ENCODE measurements around the gene ZG16. TPM values are rescaled to one million over a fixed set of nuclear protein-coding genes. Genes with fewer than 3 reads are reported as not detected.
"Not testable (repeated sequence)": the region's sequence is repeated elsewhere in the genome, so short reads cannot be mapped to it uniquely, and the experiment has no call there.

Gene ZG16
- total RNA-seq, 1 donor from 2014 or later = not detected

GRCh38 chr16:29756654-29757053, 21.4 kb upstream of the ZG16 start:
- no peak for TF ChIP-seq CTCF (conservative IDR thresholded peaks at IDR 0.05; ENCODE audit: low read depth, low read length)
- H3K4me3 ChIP-seq (ENCODE audit: low read depth, low read length) = no peak overlapping the region
- no peak for DNase-seq (ENCODE audit: low read depth)

GRCh38 chr16:29757086-29757485, 21.0 kb upstream of the ZG16 start:
- H3K4me3 ChIP-seq (ENCODE audit: low read depth, low read length); DNase-seq (ENCODE audit: low read depth): not testable (repeated sequence)

GRCh38 chr16:29757950-29758466, 20.0 kb upstream of the ZG16 start:
- peak; percentile 16 for TF ChIP-seq CTCF (conservative IDR thresholded peaks at IDR 0.05; ENCODE audit: low read depth, low read length)
- no peak overlapping the region for H3K4me3 ChIP-seq (ENCODE audit: low read depth, low read length)
- DNase-seq (ENCODE audit: low read depth) = peak; percentile 37

GRCh38 chr16:29760567-29761279, 17.3 kb upstream of the ZG16 start:
- no peak for DNase-seq (ENCODE audit: low read depth)
- no peak for TF ChIP-seq CTCF (conservative IDR thresholded peaks at IDR 0.05; ENCODE audit: low read depth, low read length)
- no peak overlapping the region for H3K4me3 ChIP-seq (ENCODE audit: low read depth, low read length)

- not testable (repeated sequence) for H3K4me3 ChIP-seq (ENCODE audit: low read depth, low read length); DNase-seq (ENCODE audit: low read depth)
Measured at GRCh38 chr16:29761280-29761651, 16.8 kb upstream of the ZG16 start.

GRCh38 chr16:29761882-29762281, 16.2 kb upstream of the ZG16 start:
- H3K4me3 ChIP-seq (ENCODE audit: low read depth, low read length) = no peak overlapping the region

GRCh38 chr16:29763326-29763725, 14.7 kb upstream of the ZG16 start:
- no peak for DNase-seq (ENCODE audit: low read depth)
- no peak for TF ChIP-seq CTCF (conservative IDR thresholded peaks at IDR 0.05; ENCODE audit: low read depth, low read length)
- H3K4me3 ChIP-seq (ENCODE audit: low read depth, low read length) = no peak overlapping the region

More at GRCh38 chr16:29761882-29762281, 16.2 kb upstream of the ZG16 start:
- DNase-seq (ENCODE audit: low read depth) = no peak
- no peak for TF ChIP-seq CTCF (conservative IDR thresholded peaks at IDR 0.05; ENCODE audit: low read depth, low read length)
